HepG2 (cell line): ENCODE measurements around the gene CD207. TPM values are rescaled to one million over a fixed set of nuclear protein-coding genes. Genes with fewer than 3 reads are reported as not detected.

ENCODE experiments used
- ATF7-NPFF ChIP-seq: sonication (generic); formaldehyde crosslinking; IDR thresholded peaks from 2 replicates; pipeline ENCODE4 v1.8.1; 2023; ENCODE audit warnings: mild to moderate bottlenecking, low read depth, missing genetic modification reagents, moderate library complexity
- FOSL1 ChIP-seq: sonication (generic); formaldehyde crosslinking; IDR thresholded peaks from 2 replicates; pipeline ENCODE4 v1.9.0; 2021; ENCODE audit warnings: missing genetic modification reagents, borderline replicate concordance
- HNF1A ChIP-seq, 2 experiments: sonication (generic) in 1 of 2; formaldehyde crosslinking in 1 of 2; IDR thresholded peaks; 2 replicates each; pipeline versions ENCODE4 v1.4.0 to v1.6.1; 2016 to 2020; ENCODE audit warnings: borderline replicate concordance in 1 of 2, low read depth in 1 of 2, mild to moderate bottlenecking in 1 of 2, missing genetic modification reagents in 1 of 2
- HNRNPL ChIP-seq: fragments of 200-400 bp; formaldehyde crosslinking; IDR thresholded peaks from 2 replicates; pipeline ENCODE4 v1.6.1; 2017; ENCODE audit warnings: mild to moderate bottlenecking, low read depth, low read length
- HOXA5 ChIP-seq: sonication (generic); formaldehyde crosslinking; IDR thresholded peaks from 2 replicates; pipeline ENCODE4 v1.4.0; 2020; ENCODE audit warnings: missing genetic modification reagents
- MEF2D ChIP-seq: sonication (generic); formaldehyde crosslinking; IDR thresholded peaks from 2 replicates; pipeline ENCODE4 v1.5.1; 2020; ENCODE audit warnings: mild to moderate bottlenecking, missing genetic modification reagents
- MIXL1 ChIP-seq: IDR thresholded peaks from 2 replicates; pipeline ENCODE4 v1.6.1; 2016
- MXD3 ChIP-seq: IDR thresholded peaks from 2 replicates; pipeline ENCODE4 v1.6.1; 2016; ENCODE audit warnings: mild to moderate bottlenecking, missing biosample characterization, missing genetic modification reagents
- RFX3 ChIP-seq: IDR thresholded peaks from 2 replicates; pipeline ENCODE4 v1.6.1; 2016; ENCODE audit warnings: missing biosample characterization, missing genetic modification reagents
- RFXAP ChIP-seq: sonication (generic); formaldehyde crosslinking; IDR thresholded peaks from 2 replicates; pipeline ENCODE4 v1.4.0; 2020; ENCODE audit warnings: missing genetic modification reagents, borderline replicate concordance
- SPEN ChIP-seq: sonication (generic); formaldehyde crosslinking; IDR thresholded peaks from 2 replicates; pipeline ENCODE4 v1.5.1; 2020; ENCODE audit warnings: low read depth, mild to moderate bottlenecking, missing genetic modification reagents
- ZBTB37 ChIP-seq: sonication (generic); formaldehyde crosslinking; IDR thresholded peaks from 2 replicates; pipeline ENCODE4 v1.4.0; 2020; ENCODE audit warnings: mild to moderate bottlenecking, missing genetic modification reagents
- ZNF512 ChIP-seq: sonication (generic); formaldehyde crosslinking; IDR thresholded peaks from 2 replicates; pipeline ENCODE4 v1.4.0; 2020; ENCODE audit warnings: mild to moderate bottlenecking, missing genetic modification reagents
- ZNF687 ChIP-seq: sonication (generic); formaldehyde crosslinking; IDR thresholded peaks from 2 replicates; pipeline ENCODE4 v1.5.1; 2020; ENCODE audit warnings: mild to moderate bottlenecking, missing genetic modification reagents, moderate library complexity
- ZNF792 ChIP-seq: IDR thresholded peaks from 2 replicates; pipeline ENCODE4 v1.6.1; 2016
- polyA plus RNA-seq, 8 experiments: library from polyadenylated mRNA; depleted of rRNA in 3 of 8; stranded (reverse) in 7 of 8; unstranded in 1 of 8; fragments of >200 nt; fragmentation: Illumina TruSeq in 4 of 8; extraction: Trizol in 4 of 8; gene quantifications; 2 replicates each; pipeline versions ENCODE4 v1.2.1 to v1.2.3, GENCODE V29; 2011 to 2016; ENCODE audit warnings: low read depth in 4 of 8, missing spikeins in 1 of 8, mixed read lengths in 1 of 8; ENCODE audit not compliant: insufficient read depth in 1 of 8
- total RNA-seq, 5 experiments: library from RNA; depleted of rRNA; stranded (reverse); fragments of >200 nt; fragmentation: Illumina TruSeq; extraction: Trizol; gene quantifications; 2 replicates each; pipeline ENCODE4 v1.2.3, GENCODE V29; 2016; ENCODE audit warnings: low read depth in 1 of 5

CD207 gene
- total and polyA plus RNA-seq, 2 of the 13 experiments (the other 11 are each of a cell fraction or from before 2014, with no cell fraction given) = 0.09 to 0.15 TPM

GRCh38 chr2:70871398-70872211 lies 36.0 kb upstream of the CD207 start (continued):
- TF ChIP-seq ZNF687 (CRISPR knock-in tag) = peak; percentile 77
- TF ChIP-seq MEF2D = 0 out of 2 replicates have a peak, but pooled peaks have one; percentile 62
- TF ChIP-seq RFXAP = no peak
- no peak for TF ChIP-seq RFX3 (CRISPR knock-in tag)
- no peak for TF ChIP-seq SPEN (CRISPR knock-in tag)
- TF ChIP-seq HNRNPL = peak; percentile 78; the same call in 1 of the 2 replicates
- TF ChIP-seq FOSL1 = no peak
- no peak for TF ChIP-seq ZBTB37 (CRISPR knock-in tag)
- no peak for TF ChIP-seq MXD3
- TF ChIP-seq HOXA5 (CRISPR knock-in tag) = no peak
- no peak for TF ChIP-seq HNF1A (IDR thresholded peaks at IDR 0.05; ENCODE audit: low read depth)
- peak; percentile 50; the same call in 1 of the 2 replicates for TF ChIP-seq HNF1A (CRISPR knock-in tag; IDR thresholded peaks at IDR 0.05; ENCODE audit: borderline replicate concordance)
- TF ChIP-seq ZNF792 (CRISPR knock-in tag) = no peak
- TF ChIP-seq ATF7-NPFF (CRISPR knock-in tag) = peak; percentile 75
- 0 out of 2 replicates have a peak, but pooled peaks have one; percentile 65 for TF ChIP-seq ZNF512 (CRISPR knock-in tag)
- TF ChIP-seq MIXL1 = no peak
